Neural progenitor cell (in vitro differentiated cells): ENCODE measurements around the gene PRPS2. TPM values are rescaled to one million over a fixed set of nuclear protein-coding genes. Genes with fewer than 3 reads are reported as not detected.

Experiments used
- DNase-seq: peaks from one replicate; pipeline ENCODE4 v3.0.0-alpha.2; 2016; ENCODE audit warnings: low spot score
- H2AFZ ChIP-seq: fragments of 200-600 bp; sonication (generic); replicated peaks from 2 replicates; pipeline ENCODE4 v1.6.1; 2016; ENCODE audit warnings: antibody characterized with exemption
- H3F3A ChIP-seq: fragments of 200-600 bp; sonication (generic); 2 replicates; pipeline ENCODE4 v1.6.1; 2016; ENCODE audit warnings: antibody characterized with exemption, low read depth
- H3K27ac ChIP-seq: fragments of 200-600 bp; sonication (generic); 2 replicates; pipeline ENCODE4 v1.5.1; 2016; ENCODE audit warnings: mild to moderate bottlenecking
- H3K27me3 ChIP-seq: fragments of 200-600 bp; sonication (generic); 2 replicates; pipeline ENCODE4 v1.6.1; 2016; ENCODE audit warnings: mild to moderate bottlenecking, moderate library complexity
- H3K36me3 ChIP-seq: fragments of 200-600 bp; sonication (generic); 2 replicates; pipeline ENCODE4 v1.5.1; 2016
- H3K4me1 ChIP-seq: fragments of 200-600 bp; sonication (generic); 2 replicates; pipeline ENCODE4 v1.6.1; 2016; ENCODE audit warnings: mixed run types
- H3K4me2 ChIP-seq: fragments of 200-600 bp; sonication (generic); 2 replicates; pipeline ENCODE4 v1.6.1; 2016
- H3K4me3 ChIP-seq: fragments of 200-600 bp; sonication (generic); 2 replicates; pipeline ENCODE4 v1.5.1; 2016
- H3K79me2 ChIP-seq: fragments of 200-600 bp; sonication (generic); 2 replicates; pipeline ENCODE4 v1.6.1; 2016; ENCODE audit warnings: low read depth
- H3K9ac ChIP-seq: fragments of 200-600 bp; sonication (generic); 2 replicates; pipeline ENCODE4 v1.6.1; 2016
- H3K9me3 ChIP-seq: fragments of 200-600 bp; sonication (generic); 2 replicates; pipeline ENCODE4 v1.5.1; 2016; ENCODE audit warnings: low read depth
- H4K20me1 ChIP-seq: fragments of 200-600 bp; sonication (generic); 2 replicates; pipeline ENCODE4 v1.6.1; 2016; ENCODE audit warnings: low read depth
- H3K27ac Mint-ChIP-seq: 3 replicates; pipeline ENCODE4 v1.8.0; 2021; ENCODE audit warnings: mixed read lengths
- H3K27me3 Mint-ChIP-seq: 2 replicates; pipeline ENCODE4 v1.8.0; 2022; ENCODE audit warnings: low read depth, mild to moderate bottlenecking, inconsistent platforms, moderate library complexity, mixed read lengths; ENCODE audit not compliant: insufficient read depth
- H3K36me3 Mint-ChIP-seq: 3 replicates; pipeline ENCODE4 v1.8.0; 2021; ENCODE audit warnings: mixed read lengths
- H3K4me1 Mint-ChIP-seq: 3 replicates; pipeline ENCODE4 v1.8.0; 2021; ENCODE audit warnings: mixed read lengths
- H3K4me3 Mint-ChIP-seq: 3 replicates; pipeline ENCODE4 v1.8.0; 2021; ENCODE audit warnings: mild to moderate bottlenecking, moderate library complexity, mixed read lengths
- H3K9me3 Mint-ChIP-seq: 3 replicates; pipeline ENCODE4 v1.8.0; 2020; ENCODE audit warnings: mixed read lengths
- EZH2 ChIP-seq: fragments of 200-600 bp; sonication (generic); IDR thresholded peaks from 2 replicates; pipeline ENCODE4 v1.6.1; 2017; ENCODE audit warnings: antibody characterized with exemption, mild to moderate bottlenecking, moderate library complexity
- EZH2phosphoT487 ChIP-seq: fragments of 200-600 bp; sonication (generic); IDR thresholded peaks from 2 replicates; pipeline ENCODE4 v1.6.1; 2017; ENCODE audit warnings: antibody characterized with exemption
- total RNA-seq: library from RNA; depleted of rRNA; stranded (reverse); fragments of >200 nt; gene quantifications from 2 replicates; pipeline ENCODE4 v1.2.3, GENCODE V29; 2015; ENCODE audit warnings: low replicate concordance
- TF ChIP-seq, protein P1 (sequence below): fragments of 200-600 bp; sonication (generic); IDR thresholded peaks from 2 replicates; pipeline ENCODE4 v1.5.1; 2017; ENCODE audit warnings: antibody characterized with exemption, mild to moderate bottlenecking

PRPS2 gene
- total RNA-seq, 1 donor from 2014 or later = 32.2 TPM

GRCh38 chrX:12871257-12871656 is 80.0 kb downstream of the PRPS2 start:
- Histone ChIP-seq H3K27ac (no peak overlapping the region), H3K36me3 (no peaks in the 10 kb centered on the region), H3K9me3 (peaks cover 3% of the 10 kb centered on the region), H3K4me2 (no peak overlapping the region), H4K20me1 (no peaks in the 10 kb centered on the region), H3K79me2 (no peaks in the 10 kb centered on the region), H2AFZ (no peak overlapping the region), H3K27me3 (no peaks in the 10 kb centered on the region), H3F3A (no peaks in the 10 kb centered on the region), H3K4me1 (no peaks in the 10 kb centered on the region), H3K4me3 (no peak overlapping the region), H3K9ac (no peak overlapping the region)
- Mint-ChIP-seq H3K4me1 (no peaks in the 10 kb centered on the region), H3K9me3 (peaks cover 9% of the 10 kb centered on the region), H3K27ac (no peak overlapping the region), H3K36me3 (no peaks in the 10 kb centered on the region), H3K4me3 (no peak overlapping the region), H3K27me3 (no peaks in the 10 kb centered on the region)
- DNase-seq = no peak
- TF ChIP-seq EZH2phosphoT487 (no peak), EZH2 (no peak)
- TF ChIP-seq, protein P1, sequence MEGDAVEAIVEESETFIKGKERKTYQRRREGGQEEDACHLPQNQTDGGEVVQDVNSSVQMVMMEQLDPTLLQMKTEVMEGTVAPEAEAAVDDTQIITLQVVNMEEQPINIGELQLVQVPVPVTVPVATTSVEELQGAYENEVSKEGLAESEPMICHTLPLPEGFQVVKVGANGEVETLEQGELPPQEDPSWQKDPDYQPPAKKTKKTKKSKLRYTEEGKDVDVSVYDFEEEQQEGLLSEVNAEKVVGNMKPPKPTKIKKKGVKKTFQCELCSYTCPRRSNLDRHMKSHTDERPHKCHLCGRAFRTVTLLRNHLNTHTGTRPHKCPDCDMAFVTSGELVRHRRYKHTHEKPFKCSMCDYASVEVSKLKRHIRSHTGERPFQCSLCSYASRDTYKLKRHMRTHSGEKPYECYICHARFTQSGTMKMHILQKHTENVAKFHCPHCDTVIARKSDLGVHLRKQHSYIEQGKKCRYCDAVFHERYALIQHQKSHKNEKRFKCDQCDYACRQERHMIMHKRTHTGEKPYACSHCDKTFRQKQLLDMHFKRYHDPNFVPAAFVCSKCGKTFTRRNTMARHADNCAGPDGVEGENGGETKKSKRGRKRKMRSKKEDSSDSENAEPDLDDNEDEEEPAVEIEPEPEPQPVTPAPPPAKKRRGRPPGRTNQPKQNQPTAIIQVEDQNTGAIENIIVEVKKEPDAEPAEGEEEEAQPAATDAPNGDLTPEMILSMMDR = no peak

GRCh38 chrX:12872741-12873140 is 81.5 kb downstream of the PRPS2 start:
- Mint-ChIP-seq H3K27ac (no peak overlapping the region), H3K4me1 (peaks cover 2% of the 10 kb centered on the region), H3K27me3 (no peaks in the 10 kb centered on the region), H3K36me3 (no peaks in the 10 kb centered on the region), H3K4me3 (no peak overlapping the region), H3K9me3 (peaks cover 7% of the 10 kb centered on the region)
- Histone ChIP-seq H3K4me3 (no peak overlapping the region), H4K20me1 (no peaks in the 10 kb centered on the region), H3K9ac (no peak overlapping the region), H3K36me3 (no peaks in the 10 kb centered on the region), H3K4me1 (no peaks in the 10 kb centered on the region), H3K9me3 (peaks cover 3% of the 10 kb centered on the region), H3K27me3 (no peaks in the 10 kb centered on the region), H2AFZ (no peak overlapping the region), H3K4me2 (no peak overlapping the region), H3F3A (no peaks in the 10 kb centered on the region), H3K79me2 (no peaks in the 10 kb centered on the region), H3K27ac (no peak overlapping the region)
- TF ChIP-seq, protein P1 = no peak
- TF ChIP-seq EZH2 = no peak
- TF ChIP-seq EZH2phosphoT487 = no peak
- DNase-seq = no peak

Other genes starting within 250 kb of the PRPS2 start
- gene TLR7, start 75.7 kb downstream of the PRPS2 start, total RNA-seq = not detected in 2 replicates
- not detected in 2 replicates for gene TLR8, start 115.2 kb downstream of the PRPS2 start, total RNA-seq
- 2,407 and 3,462 TPM in 2 replicates for gene TMSB4X, start 183.7 kb downstream of the PRPS2 start, total RNA-seq